ENCODE measurements around the gene TMEM100. TPM values are rescaled to one million over a fixed set of nuclear protein-coding genes. Genes with fewer than 3 reads are reported as not detected.

TMEM100 gene
- total and polyA plus RNA-seq, 10 of the 15 experiments (the other 5 are each of a cell fraction or from before 2014, with no cell fraction given), result not detected

DNA sequence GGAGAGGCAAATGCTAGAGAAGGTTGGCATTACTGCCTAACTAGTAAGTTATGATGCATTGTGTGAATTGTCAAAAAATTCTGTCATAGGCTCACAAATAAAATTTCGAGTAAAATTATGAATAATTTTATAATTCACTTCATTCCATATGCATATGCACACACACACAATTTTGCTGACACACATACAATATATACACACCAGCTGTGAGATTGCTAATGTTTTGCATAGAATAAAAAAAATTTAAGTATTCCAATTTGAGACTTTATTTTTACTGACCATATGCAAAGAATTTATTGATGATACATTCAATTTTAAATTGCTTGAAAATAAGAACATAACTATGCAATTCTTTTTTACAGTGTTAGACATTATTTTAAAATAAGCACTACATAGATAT lies 6.8 kb upstream of the TMEM100 start:
- POLR2A ChIA-PET, result no interaction called here

More for the DNA sequence above, 6.8 kb upstream of the TMEM100 start:
- intact Hi-C loops (cut with micrococcal nuclease; ENCODE audit: unreplicated experiment), result no loop called here
- Histone ChIP-seq H3K27ac (ENCODE audit: control insufficient read depth, insufficient read depth) (no peak overlapping the region), H3K9me3 (replicated peaks; ENCODE audit: control insufficient read depth, insufficient read depth, low read length) (no peaks in the 10 kb centered on the region), H3K27me3 (replicated peaks in 1 of 2; ENCODE audit: control insufficient read depth in 2 of 2, insufficient read depth in 2 of 2, low read length in 1 of 2) (no peaks in the 10 kb centered on the region; a peak in 2 of 4 replicates), H3K79me2 (ENCODE audit: control insufficient read depth, insufficient read depth, low read length) (no peaks in the 10 kb centered on the region), H4K20me1 (ENCODE audit: control insufficient read depth, insufficient read depth) (no peaks in the 10 kb centered on the region), H3K9ac (ENCODE audit: control insufficient read depth, insufficient read depth, low read length) (no peak overlapping the region), H3K4me3 (no peak overlapping the region), H2AFZ (ENCODE audit: control insufficient read depth, low read depth, low read length) (no peak overlapping the region), H3K4me2 (ENCODE audit: control insufficient read depth, insufficient read depth) (no peak overlapping the region), H3K4me1 (ENCODE audit: control insufficient read depth, insufficient read depth, low read length) (no peaks in the 10 kb centered on the region), H3K36me3 (ENCODE audit: control insufficient read depth in 2 of 2, insufficient read depth in 2 of 2, low read length in 1 of 2) (no peaks in the 10 kb centered on the region)
- ChIA-PET CTCF (interaction anchor here (0.8 to 1.5 kb wide), 3 partner anchors 12 to 88 kb away, joined by 3 to 5 read pairs (median 3); no protein-coding TSS in a partner anchor), RAD21 (ENCODE audit: unreplicated experiment) (no interaction called here), SMC1A (ENCODE audit: uncharacterized antibody, unreplicated experiment) (no interaction called here)
- TF ChIP-seq POLR2AphosphoS2 (IDR thresholded peaks at IDR 0.05; ENCODE audit: low read depth, low read length), result no peak
- no peak for TF ChIP-seq IKZF1 (conservative IDR thresholded peaks at IDR 0.05)
- TF ChIP-seq, protein P1, sequence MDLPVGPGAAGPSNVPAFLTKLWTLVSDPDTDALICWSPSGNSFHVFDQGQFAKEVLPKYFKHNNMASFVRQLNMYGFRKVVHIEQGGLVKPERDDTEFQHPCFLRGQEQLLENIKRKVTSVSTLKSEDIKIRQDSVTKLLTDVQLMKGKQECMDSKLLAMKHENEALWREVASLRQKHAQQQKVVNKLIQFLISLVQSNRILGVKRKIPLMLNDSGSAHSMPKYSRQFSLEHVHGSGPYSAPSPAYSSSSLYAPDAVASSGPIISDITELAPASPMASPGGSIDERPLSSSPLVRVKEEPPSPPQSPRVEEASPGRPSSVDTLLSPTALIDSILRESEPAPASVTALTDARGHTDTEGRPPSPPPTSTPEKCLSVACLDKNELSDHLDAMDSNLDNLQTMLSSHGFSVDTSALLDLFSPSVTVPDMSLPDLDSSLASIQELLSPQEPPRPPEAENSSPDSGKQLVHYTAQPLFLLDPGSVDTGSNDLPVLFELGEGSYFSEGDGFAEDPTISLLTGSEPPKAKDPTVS (IDR thresholded peaks at IDR 0.05; ENCODE audit: low read depth, low read length), result no peak
- no peak for TF ChIP-seq GABPA (IDR thresholded peaks at IDR 0.05; ENCODE audit: low read depth)
- no peak for TF ChIP-seq ZNF384 (IDR thresholded peaks at IDR 0.05; ENCODE audit: borderline replicate concordance, low read depth, low read length)
- TF ChIP-seq SIN3A (IDR thresholded peaks at IDR 0.05; ENCODE audit: low read depth, low read length), result no peak
- no peak for TF ChIP-seq ZNF207 (IDR thresholded peaks at IDR 0.05; ENCODE audit: borderline replicate concordance)
- no peak for TF ChIP-seq BRCA1 (IDR thresholded peaks at IDR 0.05; ENCODE audit: low read depth, low read length)
- TF ChIP-seq CHD1 (IDR thresholded peaks at IDR 0.05; ENCODE audit: low read depth, low read length), result no peak
- no peak for TF ChIP-seq FOXM1 (IDR thresholded peaks at IDR 0.05; ENCODE audit: low read depth, low read length)
- no peak for TF ChIP-seq GATAD2B (conservative IDR thresholded peaks at IDR 0.05; ENCODE audit: low read depth)
- TF ChIP-seq, protein P2, sequence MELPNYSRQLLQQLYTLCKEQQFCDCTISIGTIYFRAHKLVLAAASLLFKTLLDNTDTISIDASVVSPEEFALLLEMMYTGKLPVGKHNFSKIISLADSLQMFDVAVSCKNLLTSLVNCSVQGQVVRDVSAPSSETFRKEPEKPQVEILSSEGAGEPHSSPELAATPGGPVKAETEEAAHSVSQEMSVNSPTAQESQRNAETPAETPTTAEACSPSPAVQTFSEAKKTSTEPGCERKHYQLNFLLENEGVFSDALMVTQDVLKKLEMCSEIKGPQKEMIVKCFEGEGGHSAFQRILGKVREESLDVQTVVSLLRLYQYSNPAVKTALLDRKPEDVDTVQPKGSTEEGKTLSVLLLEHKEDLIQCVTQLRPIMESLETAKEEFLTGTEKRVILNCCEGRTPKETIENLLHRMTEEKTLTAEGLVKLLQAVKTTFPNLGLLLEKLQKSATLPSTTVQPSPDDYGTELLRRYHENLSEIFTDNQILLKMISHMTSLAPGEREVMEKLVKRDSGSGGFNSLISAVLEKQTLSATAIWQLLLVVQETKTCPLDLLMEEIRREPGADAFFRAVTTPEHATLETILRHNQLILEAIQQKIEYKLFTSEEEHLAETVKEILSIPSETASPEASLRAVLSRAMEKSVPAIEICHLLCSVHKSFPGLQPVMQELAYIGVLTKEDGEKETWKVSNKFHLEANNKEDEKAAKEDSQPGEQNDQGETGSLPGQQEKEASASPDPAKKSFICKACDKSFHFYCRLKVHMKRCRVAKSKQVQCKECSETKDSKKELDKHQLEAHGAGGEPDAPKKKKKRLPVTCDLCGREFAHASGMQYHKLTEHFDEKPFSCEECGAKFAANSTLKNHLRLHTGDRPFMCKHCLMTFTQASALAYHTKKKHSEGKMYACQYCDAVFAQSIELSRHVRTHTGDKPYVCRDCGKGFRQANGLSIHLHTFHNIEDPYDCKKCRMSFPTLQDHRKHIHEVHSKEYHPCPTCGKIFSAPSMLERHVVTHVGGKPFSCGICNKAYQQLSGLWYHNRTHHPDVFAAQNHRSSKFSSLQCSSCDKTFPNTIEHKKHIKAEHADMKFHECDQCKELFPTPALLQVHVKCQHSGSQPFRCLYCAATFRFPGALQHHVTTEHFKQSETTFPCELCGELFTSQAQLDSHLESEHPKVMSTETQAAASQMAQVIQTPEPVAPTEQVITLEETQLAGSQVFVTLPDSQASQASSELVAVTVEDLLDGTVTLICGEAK (IDR thresholded peaks at IDR 0.05; ENCODE audit: borderline replicate concordance), result no peak
- no peak for TF ChIP-seq NR2C1 (IDR thresholded peaks at IDR 0.05)
- no peak for TF ChIP-seq EZH2 (IDR thresholded peaks at IDR 0.05; ENCODE audit: borderline replicate concordance, control insufficient read depth, low read depth, low read length)
- in situ Hi-C loops (cut with MboI), result no loop called here
- WGBS (ENCODE audit: insufficient coverage, insufficient replicate concordance, low lambda C conversion rate, missing lambda C conversion rate), result 0% methylated on average over 1 of the region's 1 CpG
- FAIRE-seq, result no peak
- no peak for ATAC-seq
- no peak for DNase-seq (ENCODE audit: low read depth, low spot score)
- no TSS peak for BruUV-seq (replicated peaks)

Data from GM12878 (cell line).